HCT116 (cell line): ENCODE data around the gene MGST2.

Experiments
- EGR1 ChIP-seq: IDR thresholded peaks from 2 replicates; pipeline ENCODE4 v1.6.1; 2012; ENCODE audit warnings: low read depth
- POLR2A ChIP-seq: IDR thresholded peaks from 2 replicates; pipeline ENCODE4 v1.7.0; 2011; ENCODE audit warnings: borderline replicate concordance; ENCODE audit not compliant: insufficient read depth, insufficient read length; ENCODE audit errors: extremely low read depth

GRCh38 chr4:139676365-139676764, 10.7 kb downstream of the MGST2 start:
- TF ChIP-seq EGR1 (no peak), POLR2A (no peak)
